PC-9 (cell line): ENCODE measurements around the gene JHY.

Experiments used
- EZH2 ChIP-seq: fragments of 200-600 bp; sonication (generic); IDR thresholded peaks from 2 replicates; pipeline ENCODE4 v1.8.0; 2017; ENCODE audit warnings: antibody characterized with exemption, low read depth
- TF ChIP-seq, protein P1 (sequence below): fragments of 200-600 bp; sonication (generic); conservative IDR thresholded peaks from 2 replicates; pipeline ENCODE4 v1.6.1; 2017; ENCODE audit warnings: mixed run types, antibody characterized with exemption, mild to moderate bottlenecking, moderate library complexity

DNA sequence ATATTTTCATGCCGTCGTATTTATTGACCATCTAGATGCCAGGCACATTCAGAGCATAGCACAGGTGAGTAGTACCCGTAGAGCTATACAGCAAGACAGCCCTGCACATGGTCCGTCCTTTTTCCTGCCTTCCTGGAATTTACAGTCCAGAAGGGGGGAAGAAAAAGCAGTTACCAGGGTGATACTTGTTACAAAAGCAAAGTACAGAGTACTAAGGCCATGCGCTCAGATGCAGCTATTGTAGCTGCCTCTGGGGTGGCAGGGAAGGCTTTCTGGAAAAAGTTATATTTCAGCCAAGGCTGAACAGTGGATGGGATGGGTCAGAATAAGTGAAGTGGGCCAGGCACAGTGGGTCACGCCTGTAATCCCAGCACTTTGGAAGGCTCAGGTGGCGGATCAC lies 36.2 kb downstream of the JHY start:
- TF ChIP-seq, protein P1, sequence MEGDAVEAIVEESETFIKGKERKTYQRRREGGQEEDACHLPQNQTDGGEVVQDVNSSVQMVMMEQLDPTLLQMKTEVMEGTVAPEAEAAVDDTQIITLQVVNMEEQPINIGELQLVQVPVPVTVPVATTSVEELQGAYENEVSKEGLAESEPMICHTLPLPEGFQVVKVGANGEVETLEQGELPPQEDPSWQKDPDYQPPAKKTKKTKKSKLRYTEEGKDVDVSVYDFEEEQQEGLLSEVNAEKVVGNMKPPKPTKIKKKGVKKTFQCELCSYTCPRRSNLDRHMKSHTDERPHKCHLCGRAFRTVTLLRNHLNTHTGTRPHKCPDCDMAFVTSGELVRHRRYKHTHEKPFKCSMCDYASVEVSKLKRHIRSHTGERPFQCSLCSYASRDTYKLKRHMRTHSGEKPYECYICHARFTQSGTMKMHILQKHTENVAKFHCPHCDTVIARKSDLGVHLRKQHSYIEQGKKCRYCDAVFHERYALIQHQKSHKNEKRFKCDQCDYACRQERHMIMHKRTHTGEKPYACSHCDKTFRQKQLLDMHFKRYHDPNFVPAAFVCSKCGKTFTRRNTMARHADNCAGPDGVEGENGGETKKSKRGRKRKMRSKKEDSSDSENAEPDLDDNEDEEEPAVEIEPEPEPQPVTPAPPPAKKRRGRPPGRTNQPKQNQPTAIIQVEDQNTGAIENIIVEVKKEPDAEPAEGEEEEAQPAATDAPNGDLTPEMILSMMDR, result no peak
- TF ChIP-seq EZH2, result no peak
